ENCODE measurements around the gene ZNF341.

Gene ZNF341

GRCh38 chr20:33701629-33702450 is 30.0 kb upstream of the ZNF341 start:
- Histone ChIP-seq H3K27me3 (ENCODE audit: control insufficient read depth in 5 of 5, insufficient read depth in 4 of 5, low read length in 5 of 5) (no peaks in the 10 kb centered on the region), H3K9ac (ENCODE audit: low read length in 5 of 5) (no peak overlapping the region), H3K4me3 (ENCODE audit: low read depth in 1 of 5, low read length in 5 of 5) (no peak overlapping the region), H3K36me3 (ENCODE audit: control insufficient read depth in 5 of 5, insufficient read depth in 5 of 5, low read length in 5 of 5) (peaks cover 0 to 20% (median 3%) of the 10 kb centered on the region in 5 donors), H3K4me1 (ENCODE audit: control insufficient read depth in 5 of 5, insufficient read depth in 5 of 5, low read length in 5 of 5) (peaks cover 0 to 6% (median 0%) of the 10 kb centered on the region in 5 donors), H3K27ac (ENCODE audit: low read depth, low read length) (no peak overlapping the region), H3K9me3 (ENCODE audit: control insufficient read depth in 5 of 5, low read length in 5 of 5) (no peaks in the 10 kb centered on the region)

GRCh38 chr20:33702861-33703260 is 28.9 kb upstream of the ZNF341 start:
- Histone ChIP-seq H3K27ac (ENCODE audit: low read depth, low read length) (no peak overlapping the region), H3K4me3 (ENCODE audit: low read depth in 1 of 5, low read length in 5 of 5) (no peak overlapping the region), H3K9ac (ENCODE audit: low read length in 5 of 5) (no peak overlapping the region), H3K4me1 (ENCODE audit: control insufficient read depth in 5 of 5, insufficient read depth in 5 of 5, low read length in 5 of 5) (no peaks in the 10 kb centered on the region), H3K27me3 (ENCODE audit: control insufficient read depth in 5 of 5, insufficient read depth in 4 of 5, low read length in 5 of 5) (no peaks in the 10 kb centered on the region), H3K9me3 (ENCODE audit: control insufficient read depth in 5 of 5, low read length in 5 of 5) (no peaks in the 10 kb centered on the region), H3K36me3 (ENCODE audit: control insufficient read depth in 5 of 5, insufficient read depth in 5 of 5, low read length in 5 of 5) (peaks cover 0 to 30% (median 12%) of the 10 kb centered on the region in 5 donors)

- Histone ChIP-seq H3K27me3 (ENCODE audit: control insufficient read depth in 5 of 5, insufficient read depth in 4 of 5, low read length in 5 of 5) (no peaks in the 10 kb centered on the region), H3K4me3 (ENCODE audit: low read depth in 1 of 5, low read length in 5 of 5) (no peak overlapping the region), H3K27ac (ENCODE audit: low read depth, low read length) (no peak overlapping the region), H3K9me3 (ENCODE audit: control insufficient read depth in 5 of 5, low read length in 5 of 5) (no peaks in the 10 kb centered on the region), H3K36me3 (ENCODE audit: control insufficient read depth in 5 of 5, insufficient read depth in 5 of 5, low read length in 5 of 5) (peaks cover 0 to 30% (median 12%) of the 10 kb centered on the region in 5 donors), H3K4me1 (ENCODE audit: control insufficient read depth in 5 of 5, insufficient read depth in 5 of 5, low read length in 5 of 5) (no peaks in the 10 kb centered on the region), H3K9ac (ENCODE audit: low read length in 5 of 5) (no peak overlapping the region)
Measured at GRCh38 chr20:33703498-33704137, 28.2 kb upstream of the ZNF341 start.

- no peak overlapping the region for H3K27ac ChIP-seq (ENCODE audit: low read depth, low read length)
- no peaks in the 10 kb centered on the region for H3K27me3 ChIP-seq (ENCODE audit: control insufficient read depth in 5 of 5, insufficient read depth in 4 of 5, low read length in 5 of 5)
- H3K9me3 ChIP-seq (ENCODE audit: control insufficient read depth in 5 of 5, low read length in 5 of 5), result no peaks in the 10 kb centered on the region
- no peaks in the 10 kb centered on the region for H3K4me1 ChIP-seq (ENCODE audit: control insufficient read depth in 5 of 5, insufficient read depth in 5 of 5, low read length in 5 of 5)
- H3K9ac ChIP-seq (ENCODE audit: low read length in 5 of 5), result no peak overlapping the region
- peaks cover 0 to 30% (median 12%) of the 10 kb centered on the region in 5 donors for H3K36me3 ChIP-seq (ENCODE audit: control insufficient read depth in 5 of 5, insufficient read depth in 5 of 5, low read length in 5 of 5)
- H3K4me3 ChIP-seq (ENCODE audit: low read depth in 1 of 5, low read length in 5 of 5), result no peak overlapping the region
Measured at GRCh38 chr20:33704197-33704924, 27.4 kb upstream of the ZNF341 start.

GRCh38 chr20:33707668-33708067 is 24.1 kb upstream of the ZNF341 start:
- no peaks in the 10 kb centered on the region for H3K27me3 ChIP-seq (ENCODE audit: control insufficient read depth in 5 of 5, insufficient read depth in 4 of 5, low read length in 5 of 5)
- peaks cover 0 to 51% (median 30%) of the 10 kb centered on the region in 5 donors for H3K36me3 ChIP-seq (ENCODE audit: control insufficient read depth in 5 of 5, insufficient read depth in 5 of 5, low read length in 5 of 5)
- H3K9ac ChIP-seq (ENCODE audit: low read length in 5 of 5), result no peak overlapping the region

GRCh38 chr20:33709398-33709797 is 22.4 kb upstream of the ZNF341 start:
- no peak overlapping the region for H3K27ac ChIP-seq (ENCODE audit: low read depth, low read length)
- no peak overlapping the region for H3K9ac ChIP-seq (ENCODE audit: low read length in 5 of 5)
- no peaks in the 10 kb centered on the region for H3K9me3 ChIP-seq (ENCODE audit: control insufficient read depth in 5 of 5, low read length in 5 of 5)
- no peak overlapping the region for H3K4me3 ChIP-seq (ENCODE audit: low read depth in 1 of 5, low read length in 5 of 5)
- H3K36me3 ChIP-seq (ENCODE audit: control insufficient read depth in 5 of 5, insufficient read depth in 5 of 5, low read length in 5 of 5), result peaks cover 0 to 58% (median 46%) of the 10 kb centered on the region in 5 donors
- no peaks in the 10 kb centered on the region for H3K4me1 ChIP-seq (ENCODE audit: control insufficient read depth in 5 of 5, insufficient read depth in 5 of 5, low read length in 5 of 5)
- no peaks in the 10 kb centered on the region for H3K27me3 ChIP-seq (ENCODE audit: control insufficient read depth in 5 of 5, insufficient read depth in 4 of 5, low read length in 5 of 5)

More at GRCh38 chr20:33707668-33708067, 24.1 kb upstream of the ZNF341 start:
- Histone ChIP-seq H3K27ac (ENCODE audit: low read depth, low read length) (no peak overlapping the region), H3K4me1 (ENCODE audit: control insufficient read depth in 5 of 5, insufficient read depth in 5 of 5, low read length in 5 of 5) (no peaks in the 10 kb centered on the region), H3K9me3 (ENCODE audit: control insufficient read depth in 5 of 5, low read length in 5 of 5) (no peaks in the 10 kb centered on the region), H3K4me3 (ENCODE audit: low read depth in 1 of 5, low read length in 5 of 5) (no peak overlapping the region)

- Histone ChIP-seq H3K4me1 (ENCODE audit: control insufficient read depth in 5 of 5, insufficient read depth in 5 of 5, low read length in 5 of 5) (no peaks in the 10 kb centered on the region), H3K27me3 (ENCODE audit: control insufficient read depth in 5 of 5, insufficient read depth in 4 of 5, low read length in 5 of 5) (no peaks in the 10 kb centered on the region), H3K4me3 (ENCODE audit: low read depth in 1 of 5, low read length in 5 of 5) (no peak overlapping the region), H3K9me3 (ENCODE audit: control insufficient read depth in 5 of 5, low read length in 5 of 5) (no peaks in the 10 kb centered on the region), H3K9ac (ENCODE audit: low read length in 5 of 5) (peak overlapping the region in 1 of 5 donors; percentile 20), H3K36me3 (ENCODE audit: control insufficient read depth in 5 of 5, insufficient read depth in 5 of 5, low read length in 5 of 5) (peaks cover 0 to 61% (median 51%) of the 10 kb centered on the region in 5 donors), H3K27ac (ENCODE audit: low read depth, low read length) (no peak overlapping the region)
Measured at GRCh38 chr20:33709905-33710541, 21.8 kb upstream of the ZNF341 start.

GRCh38 chr20:33710681-33711445 is 20.9 kb upstream of the ZNF341 start:
- Histone ChIP-seq H3K4me1 (ENCODE audit: control insufficient read depth in 5 of 5, insufficient read depth in 5 of 5, low read length in 5 of 5) (no peaks in the 10 kb centered on the region), H3K9me3 (ENCODE audit: control insufficient read depth in 5 of 5, low read length in 5 of 5) (no peaks in the 10 kb centered on the region), H3K27ac (ENCODE audit: low read depth, low read length) (no peak overlapping the region), H3K36me3 (ENCODE audit: control insufficient read depth in 5 of 5, insufficient read depth in 5 of 5, low read length in 5 of 5) (peaks cover 0 to 62% (median 51%) of the 10 kb centered on the region in 5 donors), H3K4me3 (ENCODE audit: low read depth in 1 of 5, low read length in 5 of 5) (no peak overlapping the region), H3K9ac (ENCODE audit: low read length in 5 of 5) (no peak overlapping the region), H3K27me3 (ENCODE audit: control insufficient read depth in 5 of 5, insufficient read depth in 4 of 5, low read length in 5 of 5) (no peaks in the 10 kb centered on the region)

GRCh38 chr20:33711446-33711738 is 20.4 kb upstream of the ZNF341 start:
- Histone ChIP-seq H3K36me3 (ENCODE audit: control insufficient read depth in 5 of 5, insufficient read depth in 5 of 5, low read length in 5 of 5) (peaks cover 0 to 57% (median 51%) of the 10 kb centered on the region in 5 donors), H3K9me3 (ENCODE audit: control insufficient read depth in 5 of 5, low read length in 5 of 5) (no peaks in the 10 kb centered on the region)

More at GRCh38 chr20:33711446-33711738, 20.4 kb upstream of the ZNF341 start:
- no peak overlapping the region for H3K27ac ChIP-seq (ENCODE audit: low read depth, low read length)
- H3K4me3 ChIP-seq (ENCODE audit: low read depth in 1 of 5, low read length in 5 of 5), result no peak overlapping the region
- no peaks in the 10 kb centered on the region for H3K4me1 ChIP-seq (ENCODE audit: control insufficient read depth in 5 of 5, insufficient read depth in 5 of 5, low read length in 5 of 5)
- H3K9ac ChIP-seq (ENCODE audit: low read length in 5 of 5), result no peak overlapping the region
- no peaks in the 10 kb centered on the region for H3K27me3 ChIP-seq (ENCODE audit: control insufficient read depth in 5 of 5, insufficient read depth in 4 of 5, low read length in 5 of 5)

Data from subcutaneous abdominal adipose tissue (tissue), 5 donors.